Stomach (tissue), 4 donors: ENCODE measurements around the gene GABRR2.

Experiments
- CTCF ChIP-seq, 7 experiments: fragments of 450-650 bp in 4 of 7; fragments of 200-600 bp in 3 of 7; sonication (generic) in 3 of 7; IDR thresholded peaks; one replicate each; pipeline ENCODE4 v1.5.1; 2016 to 2019; ENCODE audit warnings: antibody characterized with exemption in 7 of 7, control low read depth in 2 of 7, mild to moderate bottlenecking in 1 of 7
- POLR2A ChIP-seq, 4 donors: fragments of 450-650 bp; IDR thresholded peaks; one replicate each; pipeline ENCODE4 v1.6.1; 2016; ENCODE audit warnings: antibody characterized with exemption in 4 of 4, control low read depth in 2 of 4, mild to moderate bottlenecking in 1 of 4, moderate library complexity in 1 of 4

- TF ChIP-seq CTCF (IDR thresholded peaks at IDR 0.05) (no peak), POLR2A (IDR thresholded peaks at IDR 0.05) (no peak)
Measured at GRCh38 chr6:89330910-89331309, 15.8 kb upstream of the GABRR2 start.
